Stimulated activated naive CD8-positive, alpha-beta T cell treated with anti-CD3 and anti-CD28 coated beads, Interleukin-15, amount 100 ng/mL, for 72 hours (primary cell): ENCODE measurements around the gene TAP1.

Experiments
- ATAC-seq: fragments of 150-1000 bp; cut with Tn5 transposase; 2 replicates; pipeline ENCODE4 v1.10.0; 2021; ENCODE audit warnings: mild to moderate bottlenecking, moderate library complexity
- DNase-seq, 2 donors: peaks; one replicate each; pipeline ENCODE4 v3.0.0; 2021 to 2022
- H3K27ac Mint-ChIP-seq, 2 donors: one replicate each; pipeline ENCODE4 v1.8.0; 2022; ENCODE audit warnings: mild to moderate bottlenecking in 2 of 2, mixed read lengths in 2 of 2, moderate library complexity in 2 of 2
- H3K27me3 Mint-ChIP-seq: one replicate; pipeline ENCODE4 v1.8.0; 2022; ENCODE audit warnings: mixed read lengths
- H3K4me1 Mint-ChIP-seq: one replicate; pipeline ENCODE4 v1.8.0; 2022; ENCODE audit warnings: mild to moderate bottlenecking, mixed read lengths
- H3K4me3 Mint-ChIP-seq, 2 donors: one replicate each; pipeline ENCODE4 v1.8.0; 2022; ENCODE audit warnings: mild to moderate bottlenecking in 2 of 2, mixed read lengths in 2 of 2, moderate library complexity in 1 of 2
- H3K9me3 Mint-ChIP-seq, 2 donors: one replicate each; pipeline ENCODE4 v1.8.0; 2022; ENCODE audit warnings: mixed read lengths in 2 of 2

TAP1 gene

GRCh38 chr6:32836873-32837272, 16.6 kb downstream of the TAP1 start:
- peaks cover 85% of the 10 kb centered on the region for H3K4me1 Mint-ChIP-seq
- H3K27ac Mint-ChIP-seq, result peak overlapping the region; percentile 29 to 94
- peak overlapping the region; percentile 79 to 86 for H3K4me3 Mint-ChIP-seq
- DNase-seq (no peak), ATAC-seq (no peak)
- no peaks in the 10 kb centered on the region for H3K9me3 Mint-ChIP-seq
- H3K27me3 Mint-ChIP-seq, result no peaks in the 10 kb centered on the region

DNA sequence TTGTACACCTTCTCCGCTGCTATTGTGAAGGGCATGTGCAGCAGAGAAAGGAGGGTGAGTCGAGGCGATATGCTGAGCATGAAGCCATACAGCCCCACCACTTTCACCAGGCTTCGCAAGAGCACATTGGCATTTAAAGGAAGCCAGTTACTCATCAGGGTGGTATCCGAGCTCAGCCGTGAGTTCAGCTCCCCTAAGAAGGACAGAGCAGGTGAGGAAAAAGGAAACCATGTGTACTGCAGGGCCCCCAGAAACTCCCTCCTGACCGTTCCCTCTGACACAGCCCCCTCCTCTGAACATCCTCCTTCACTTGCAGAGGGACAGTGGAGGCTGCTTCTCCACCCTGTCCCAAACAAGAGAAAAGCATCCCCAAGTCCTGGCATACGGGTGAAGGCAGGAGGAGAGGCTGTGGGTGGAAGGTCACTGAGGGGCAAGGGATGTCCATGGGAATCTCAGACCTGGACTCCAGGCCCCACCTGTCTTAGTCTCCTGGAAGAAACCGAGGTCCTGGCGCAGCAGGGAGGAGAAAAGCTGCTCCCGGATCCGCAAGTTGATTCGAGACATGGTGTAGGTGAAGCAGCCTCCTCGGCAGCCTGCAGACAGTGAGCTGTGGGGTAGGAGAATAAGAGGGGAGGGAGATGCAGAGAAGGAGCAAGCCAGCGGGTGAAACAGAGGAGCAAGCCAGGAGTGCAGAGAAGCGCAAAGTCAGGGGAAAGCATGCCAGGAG, 18.2 kb downstream of the TAP1 start:
- Mint-ChIP-seq H3K27ac (peak overlapping the region; percentile 55 to 77), H3K4me1 (peaks cover 84% of the 10 kb centered on the region), H3K27me3 (no peaks in the 10 kb centered on the region), H3K4me3 (peak overlapping the region; percentile 79 to 86), H3K9me3 (no peaks in the 10 kb centered on the region)
- no peak for ATAC-seq
- DNase-seq, result no peak

GRCh38 chr6:32833664-32834063, 19.8 kb downstream of the TAP1 start:
- H3K9me3 Mint-ChIP-seq, result no peaks in the 10 kb centered on the region
- H3K27me3 Mint-ChIP-seq, result no peaks in the 10 kb centered on the region
- H3K4me1 Mint-ChIP-seq, result peaks cover 86% of the 10 kb centered on the region
- H3K27ac Mint-ChIP-seq, result peak overlapping the region; percentile 28 to 57
- ATAC-seq, result no peak
- no peak for DNase-seq
- peak overlapping the region; percentile 8 to 38 for H3K4me3 Mint-ChIP-seq

- H3K4me3 Mint-ChIP-seq, result no peak overlapping the region
- DNase-seq, result no peak
- ATAC-seq, result no peak
- H3K27ac Mint-ChIP-seq, result no peak overlapping the region
- no peaks in the 10 kb centered on the region for H3K9me3 Mint-ChIP-seq
- no peaks in the 10 kb centered on the region for H3K27me3 Mint-ChIP-seq
- H3K4me1 Mint-ChIP-seq, result peaks cover 93% of the 10 kb centered on the region
Observed at GRCh38 chr6:32832535-32832934, 21.0 kb downstream of the TAP1 start.

DNA sequence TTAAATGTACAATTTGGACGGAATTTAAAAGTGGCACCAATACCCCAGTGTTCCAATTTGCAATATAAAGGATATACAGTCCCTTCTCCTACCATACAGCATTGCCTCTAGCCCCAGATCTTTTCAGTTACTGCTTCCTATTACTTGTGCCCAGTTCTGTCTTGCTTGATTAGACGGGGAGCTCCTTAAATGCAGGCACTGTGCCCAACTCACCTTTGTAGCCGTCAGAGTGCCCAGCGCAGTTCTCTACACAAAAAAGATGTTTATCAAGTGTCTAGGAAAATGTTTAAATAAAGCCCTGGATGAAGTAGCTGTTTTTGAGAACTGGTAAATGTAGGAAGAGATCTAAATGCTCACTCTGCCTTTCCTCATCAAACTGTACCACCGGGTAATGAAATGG, 22.6 kb downstream of the TAP1 start:
- ATAC-seq, result no peak
- H3K4me3 Mint-ChIP-seq, result no peak overlapping the region
- H3K9me3 Mint-ChIP-seq, result no peaks in the 10 kb centered on the region
- DNase-seq, result no peak
- H3K27me3 Mint-ChIP-seq, result no peaks in the 10 kb centered on the region
- H3K27ac Mint-ChIP-seq, result peak overlapping the region in 1 of 2 donors; percentile 3
- peaks cover 91% of the 10 kb centered on the region for H3K4me1 Mint-ChIP-seq

DNA sequence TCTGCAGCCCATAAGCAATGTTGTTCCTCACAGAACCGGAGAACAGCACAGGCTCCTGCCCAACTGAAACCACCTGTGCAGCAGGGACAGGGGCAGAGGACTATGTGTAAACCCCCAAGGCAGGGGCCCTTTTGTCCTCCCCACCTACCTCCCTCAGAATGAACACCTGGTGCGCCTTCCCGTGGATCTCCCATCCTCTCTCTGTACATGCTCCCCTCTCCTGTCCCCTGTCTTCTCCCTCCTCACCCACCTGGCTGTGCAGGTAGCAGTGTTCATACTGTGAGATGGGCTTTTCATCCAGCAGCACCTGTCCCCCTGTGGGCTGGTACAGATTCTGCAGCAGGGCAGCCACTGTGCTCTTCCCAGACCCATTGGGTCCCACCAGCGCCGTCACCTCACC, 23.5 kb downstream of the TAP1 start:
- DNase-seq (no peak), ATAC-seq (no peak)
- Mint-ChIP-seq H3K27me3 (no peaks in the 10 kb centered on the region), H3K9me3 (no peaks in the 10 kb centered on the region), H3K27ac (peak overlapping the region in 1 of 2 donors; percentile 71), H3K4me1 (peaks cover 82% of the 10 kb centered on the region), H3K4me3 (no peak overlapping the region)

GRCh38 chr6:32829495-32829894, 24.0 kb downstream of the TAP1 start:
- H3K27me3 Mint-ChIP-seq, result no peaks in the 10 kb centered on the region
- peak overlapping the region in 1 of 2 donors; percentile 74 for H3K27ac Mint-ChIP-seq
- H3K9me3 Mint-ChIP-seq, result no peaks in the 10 kb centered on the region
- DNase-seq, result no peak
- no peak for ATAC-seq
- no peak overlapping the region for H3K4me3 Mint-ChIP-seq
- peaks cover 77% of the 10 kb centered on the region for H3K4me1 Mint-ChIP-seq

GRCh38 chr6:32827025-32827424, 26.5 kb downstream of the TAP1 start:
- Mint-ChIP-seq H3K4me1 (peaks cover 52% of the 10 kb centered on the region), H3K4me3 (no peak overlapping the region), H3K9me3 (no peaks in the 10 kb centered on the region), H3K27ac (peak overlapping the region in 1 of 2 donors; percentile 13), H3K27me3 (no peaks in the 10 kb centered on the region)
- DNase-seq (no peak), ATAC-seq (no peak)

- no peaks in the 10 kb centered on the region for H3K9me3 Mint-ChIP-seq
- H3K4me1 Mint-ChIP-seq, result peaks cover 43% of the 10 kb centered on the region
- H3K4me3 Mint-ChIP-seq, result no peak overlapping the region
- no peak for DNase-seq
- no peaks in the 10 kb centered on the region for H3K27me3 Mint-ChIP-seq
- peak overlapping the region in 1 of 2 donors; percentile 26 for H3K27ac Mint-ChIP-seq
- ATAC-seq, result no peak
Observed at GRCh38 chr6:32825966-32826365, 27.5 kb downstream of the TAP1 start.

GRCh38 chr6:32819729-32820128, 33.8 kb downstream of the TAP1 start:
- H3K4me3 Mint-ChIP-seq, result no peak overlapping the region
- no peak for ATAC-seq
- no peaks in the 10 kb centered on the region for H3K27me3 Mint-ChIP-seq
- H3K27ac Mint-ChIP-seq, result no peak overlapping the region
- no peaks in the 10 kb centered on the region for H3K9me3 Mint-ChIP-seq
- H3K4me1 Mint-ChIP-seq, result peaks cover 11% of the 10 kb centered on the region
- no peak for DNase-seq

- H3K4me1 Mint-ChIP-seq, result peaks cover 11% of the 10 kb centered on the region
- ATAC-seq (no peak), DNase-seq (no peak)
- no peak overlapping the region for H3K4me3 Mint-ChIP-seq
- no peaks in the 10 kb centered on the region for H3K27me3 Mint-ChIP-seq
- no peak overlapping the region for H3K27ac Mint-ChIP-seq
- no peaks in the 10 kb centered on the region for H3K9me3 Mint-ChIP-seq
Observed at GRCh38 chr6:32818867-32819266, 34.6 kb downstream of the TAP1 start.

DNA sequence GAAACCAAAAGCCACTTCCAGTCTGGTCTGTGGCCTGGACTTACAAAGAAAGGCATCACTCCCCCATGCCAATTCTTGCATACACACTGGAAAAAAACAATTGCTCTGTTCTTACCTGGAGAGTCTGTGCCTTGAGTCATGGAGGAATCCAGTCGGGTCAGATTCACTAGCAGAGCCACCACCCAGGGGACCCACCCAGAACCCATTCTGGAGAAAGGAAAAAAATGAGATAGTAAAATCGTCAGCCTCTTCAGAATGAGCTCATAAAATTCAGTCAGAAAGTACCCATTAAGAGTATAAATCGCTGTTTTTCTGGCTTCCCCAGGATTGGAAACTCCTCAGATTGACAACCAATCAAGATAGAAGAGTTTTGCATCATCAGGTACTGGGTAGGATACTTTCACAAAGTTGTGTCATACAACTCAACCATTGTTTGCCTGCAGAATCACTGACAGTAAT, 36.7 kb downstream of the TAP1 start, which contains the start of gene HLA-DOB:
Gene HLA-DOB, minus strand, starts transcription at position 257 of the 459 bp plus-strand sequence. Its CDS starts 51 bp downstream, at position 206.
- Mint-ChIP-seq H3K4me1 (peaks cover 11% of the 10 kb centered on the region), H3K27me3 (no peaks in the 10 kb centered on the region), H3K27ac (peak within 1 kb of the TSS in 1 of 2 donors; percentile 79), H3K9me3 (no peaks in the 10 kb centered on the region), H3K4me3 (no peak within 1 kb of the TSS)
- DNase-seq, result no peak
- ATAC-seq, result peak; percentile 67

GRCh38 chr6:32815996-32816395, 37.5 kb downstream of the TAP1 start:
- no peak overlapping the region for H3K4me3 Mint-ChIP-seq
- DNase-seq (no peak), ATAC-seq (no peak)
- no peaks in the 10 kb centered on the region for H3K27me3 Mint-ChIP-seq
- H3K27ac Mint-ChIP-seq, result no peak overlapping the region
- H3K9me3 Mint-ChIP-seq, result no peaks in the 10 kb centered on the region
- H3K4me1 Mint-ChIP-seq, result peaks cover 11% of the 10 kb centered on the region

- DNase-seq, result no peak
- H3K4me3 Mint-ChIP-seq, result no peak overlapping the region
- H3K9me3 Mint-ChIP-seq, result no peaks in the 10 kb centered on the region
- no peak overlapping the region for H3K27ac Mint-ChIP-seq
- no peaks in the 10 kb centered on the region for H3K27me3 Mint-ChIP-seq
- peaks cover 11% of the 10 kb centered on the region for H3K4me1 Mint-ChIP-seq
- ATAC-seq, result no peak
Observed at GRCh38 chr6:32815115-32815514, 38.4 kb downstream of the TAP1 start.

- H3K4me3 Mint-ChIP-seq, result no peak overlapping the region
- H3K4me1 Mint-ChIP-seq, result peaks cover 11% of the 10 kb centered on the region
- no peak overlapping the region for H3K27ac Mint-ChIP-seq
- H3K27me3 Mint-ChIP-seq, result no peaks in the 10 kb centered on the region
- no peak for DNase-seq
- ATAC-seq, result no peak
- H3K9me3 Mint-ChIP-seq, result no peaks in the 10 kb centered on the region
Observed at GRCh38 chr6:32814145-32814544, 39.4 kb downstream of the TAP1 start.

DNA sequence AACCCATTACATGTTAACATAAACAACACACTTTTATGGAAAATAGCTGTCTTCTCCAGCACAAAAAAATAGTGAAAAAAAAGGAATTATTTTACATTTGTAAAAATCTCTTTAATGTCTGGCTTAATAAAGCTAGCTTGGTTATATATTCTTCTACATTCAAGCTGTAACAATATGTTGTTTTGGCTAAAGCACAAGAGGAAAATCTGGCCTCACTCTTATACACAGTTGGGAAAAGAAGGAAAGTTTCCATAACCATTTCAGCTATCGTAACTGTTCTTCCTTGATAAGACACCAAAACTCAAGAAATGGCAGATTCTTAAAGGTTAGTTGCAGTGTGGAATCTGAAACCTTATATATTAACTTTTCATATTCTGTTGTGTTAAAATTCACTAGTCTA, 44.3 kb downstream of the TAP1 start:
- Mint-ChIP-seq H3K27me3 (peaks cover 29% of the 10 kb centered on the region), H3K27ac (no peak overlapping the region), H3K4me3 (no peak overlapping the region), H3K9me3 (no peaks in the 10 kb centered on the region), H3K4me1 (peaks cover 12% of the 10 kb centered on the region)
- ATAC-seq, result no peak
- DNase-seq, result no peak
